AG04450 (cell line): Measurements from ENCODE around the gene ITGAE. TPM values are rescaled to one million over a fixed set of nuclear protein-coding genes. Genes with fewer than 3 reads are reported as not detected.

Source experiments
- CTCF ChIA-PET: fragments of 300-600, 350-600 bp; formaldehyde crosslinking; extraction: SDS; loops from one replicate; lab custom pipeline; 2022; ENCODE audit warnings: antibody characterized with exemption, inconsistent platforms; lab: Charles Lee
- POLR2A ChIA-PET: fragments of 350-600 bp; formaldehyde crosslinking; extraction: SDS; loops from one replicate; lab custom pipeline; 2021; ENCODE audit warnings: antibody characterized with exemption, inconsistent platforms; lab: Yijun Ruan, JAX
- DNase-seq: peaks from one replicate; pipeline ENCODE4 v3.0.0-alpha.2; 2011; ENCODE audit warnings: low read depth, low spot score
- H3K27ac ChIP-seq: one replicate; pipeline ENCODE4 v1.5.1; 2012; ENCODE audit warnings: low read depth, low read length, control low read depth
- H3K27me3 ChIP-seq: one replicate; pipeline ENCODE4 v1.6.0; 2012; ENCODE audit warnings: low read length; ENCODE audit not compliant: control insufficient read depth, insufficient read depth
- H3K4me3 ChIP-seq: 2 replicates; pipeline ENCODE4 v1.5.1; 2011; ENCODE audit warnings: mild to moderate bottlenecking, low read depth, low read length, control low read depth
- H3K9me3 ChIP-seq: 2 replicates; pipeline ENCODE4 v1.5.1; 2012; ENCODE audit warnings: low read length; ENCODE audit not compliant: control insufficient read depth, insufficient read depth
- CTCF ChIP-seq: IDR thresholded peaks from 2 replicates; pipeline ENCODE4 v1.5.1; 2011; ENCODE audit warnings: low read depth, low read length, control low read depth, inconsistent platforms
- polyA plus RNA-seq: library from polyadenylated mRNA; depleted of rRNA; stranded (reverse); fragments of >200 nt; gene quantifications from 2 replicates; pipeline ENCODE4 v1.2.3, GENCODE V29; 2011

The ITGAE gene
- polyA plus RNA-seq, 1 experiment, result 98.1 TPM

- no peak for TF ChIP-seq CTCF
- Histone ChIP-seq H3K27me3 (no peaks in the 10 kb centered on the region), H3K9me3 (no peaks in the 10 kb centered on the region; the same call in 1 of the 2 replicates), H3K4me3 (no peak overlapping the region), H3K27ac (no peak overlapping the region)
- ChIA-PET CTCF (interaction anchor here (0.6 kb wide), 1 partner anchor 264 kb away, joined by 3 read pairs; no protein-coding TSS in a partner anchor), POLR2A (no interaction called here)
- DNase-seq, result no peak
These were observed 2.5 kb downstream of the ITGAE start for GRCh38 chr17:3798273-3799180.

GRCh38 chr17:3796822-3797170 is 4.2 kb downstream of the ITGAE start:
- no peak for DNase-seq
- Histone ChIP-seq H3K27ac (no peak overlapping the region), H3K9me3 (no peaks in the 10 kb centered on the region; the same call in 1 of the 2 replicates), H3K4me3 (no peak overlapping the region), H3K27me3 (no peaks in the 10 kb centered on the region)
- POLR2A ChIA-PET, result no interaction called here
- no peak for TF ChIP-seq CTCF
- CTCF ChIA-PET, result interaction anchor here (0.7 to 0.8 kb wide), 2 partner anchors 47 to 63 kb away, joined by 3 read pairs; no protein-coding TSS in a partner anchor

- ChIA-PET POLR2A (no interaction called here), CTCF (interaction anchor here (0.7 to 0.8 kb wide), 2 partner anchors 48 to 62 kb away, joined by 3 read pairs; no protein-coding TSS in a partner anchor)
- no peak for DNase-seq
- TF ChIP-seq CTCF, result no peak
- H3K4me3 ChIP-seq, result no peak overlapping the region
- no peak overlapping the region for H3K27ac ChIP-seq
- H3K27me3 ChIP-seq, result no peaks in the 10 kb centered on the region
- H3K9me3 ChIP-seq, result no peaks in the 10 kb centered on the region; the same call in 1 of the 2 replicates
These were observed 4.7 kb downstream of the ITGAE start for GRCh38 chr17:3796110-3796821.

- no peak overlapping the region for H3K27ac ChIP-seq
- H3K4me3 ChIP-seq, result no peak overlapping the region
- no peaks in the 10 kb centered on the region for H3K27me3 ChIP-seq
- DNase-seq, result no peak
- ChIA-PET CTCF (no interaction called here), POLR2A (interaction anchor here (0.5 kb wide), 1 partner anchor 64 kb away, joined by 4 read pairs; no protein-coding TSS in a partner anchor)
- no peaks in the 10 kb centered on the region; the same call in 1 of the 2 replicates for H3K9me3 ChIP-seq
- TF ChIP-seq CTCF, result no peak
These were observed 5.4 kb downstream of the ITGAE start for GRCh38 chr17:3795390-3796102.
